Astrocyte of the cerebellum (primary cell): ENCODE measurements around the gene PRKRIP1.

Source experiments
- DNase-seq: peaks from one replicate; pipeline ENCODE4 v3.0.0-alpha.2; 2011; ENCODE audit warnings: low read depth
- H3K4me3 ChIP-seq: 2 replicates; pipeline ENCODE4 v1.5.1; 2011; ENCODE audit warnings: mild to moderate bottlenecking, low read depth, low read length, moderate library complexity
- in situ Hi-C: cut with HindIII; loops from 2 replicates; pipeline ENCODE4 v1.10.0; 2017; ENCODE audit warnings: low sequenced_read_pairs
- TF ChIP-seq, protein P1 (sequence below): IDR thresholded peaks from 2 replicates; pipeline ENCODE4 v1.5.1; 2012; ENCODE audit warnings: low read length, low read depth, moderate library complexity, mild to moderate bottlenecking; ENCODE audit errors: missing control alignments

PRKRIP1 gene

DNA sequence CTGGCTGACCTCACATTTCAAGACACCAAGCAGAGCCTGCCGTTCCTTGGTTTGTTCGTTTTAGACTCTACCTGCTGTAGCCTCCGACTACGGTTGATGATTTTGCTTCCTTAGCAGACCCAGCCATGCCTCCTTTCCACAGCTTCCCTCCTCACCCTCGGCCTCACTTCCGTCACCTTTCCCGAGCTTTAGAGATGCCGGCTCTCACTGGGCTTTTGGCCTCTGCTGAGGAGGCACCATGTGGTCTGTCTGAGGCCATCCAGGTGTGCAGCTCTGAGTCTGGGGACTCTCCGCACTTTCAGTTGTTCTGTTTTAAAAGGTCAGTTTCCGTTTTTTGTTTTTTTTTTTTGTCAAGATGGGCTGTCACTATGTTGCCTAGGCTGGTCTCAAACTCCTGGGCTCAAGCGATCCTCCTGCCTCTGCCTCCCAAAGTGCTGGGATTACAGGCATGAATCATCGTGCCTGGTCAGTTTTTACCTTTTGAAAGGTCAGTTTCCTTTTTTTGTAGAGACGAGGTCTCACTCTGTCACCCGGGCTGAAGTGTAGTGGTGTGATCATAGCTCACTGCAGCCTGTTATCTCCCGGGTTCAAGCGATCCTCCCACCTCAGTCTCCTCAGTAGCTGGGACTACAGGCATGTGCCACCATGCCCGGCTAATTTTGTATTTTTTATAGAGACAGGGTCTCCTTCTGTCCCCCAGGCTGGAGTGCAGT lies 49.0 kb downstream of the PRKRIP1 start:
- in situ Hi-C loops = no loop called here
- DNase-seq = no peak
- no peak overlapping the region for H3K4me3 ChIP-seq
- TF ChIP-seq, protein P1, sequence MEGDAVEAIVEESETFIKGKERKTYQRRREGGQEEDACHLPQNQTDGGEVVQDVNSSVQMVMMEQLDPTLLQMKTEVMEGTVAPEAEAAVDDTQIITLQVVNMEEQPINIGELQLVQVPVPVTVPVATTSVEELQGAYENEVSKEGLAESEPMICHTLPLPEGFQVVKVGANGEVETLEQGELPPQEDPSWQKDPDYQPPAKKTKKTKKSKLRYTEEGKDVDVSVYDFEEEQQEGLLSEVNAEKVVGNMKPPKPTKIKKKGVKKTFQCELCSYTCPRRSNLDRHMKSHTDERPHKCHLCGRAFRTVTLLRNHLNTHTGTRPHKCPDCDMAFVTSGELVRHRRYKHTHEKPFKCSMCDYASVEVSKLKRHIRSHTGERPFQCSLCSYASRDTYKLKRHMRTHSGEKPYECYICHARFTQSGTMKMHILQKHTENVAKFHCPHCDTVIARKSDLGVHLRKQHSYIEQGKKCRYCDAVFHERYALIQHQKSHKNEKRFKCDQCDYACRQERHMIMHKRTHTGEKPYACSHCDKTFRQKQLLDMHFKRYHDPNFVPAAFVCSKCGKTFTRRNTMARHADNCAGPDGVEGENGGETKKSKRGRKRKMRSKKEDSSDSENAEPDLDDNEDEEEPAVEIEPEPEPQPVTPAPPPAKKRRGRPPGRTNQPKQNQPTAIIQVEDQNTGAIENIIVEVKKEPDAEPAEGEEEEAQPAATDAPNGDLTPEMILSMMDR = no peak

DNA sequence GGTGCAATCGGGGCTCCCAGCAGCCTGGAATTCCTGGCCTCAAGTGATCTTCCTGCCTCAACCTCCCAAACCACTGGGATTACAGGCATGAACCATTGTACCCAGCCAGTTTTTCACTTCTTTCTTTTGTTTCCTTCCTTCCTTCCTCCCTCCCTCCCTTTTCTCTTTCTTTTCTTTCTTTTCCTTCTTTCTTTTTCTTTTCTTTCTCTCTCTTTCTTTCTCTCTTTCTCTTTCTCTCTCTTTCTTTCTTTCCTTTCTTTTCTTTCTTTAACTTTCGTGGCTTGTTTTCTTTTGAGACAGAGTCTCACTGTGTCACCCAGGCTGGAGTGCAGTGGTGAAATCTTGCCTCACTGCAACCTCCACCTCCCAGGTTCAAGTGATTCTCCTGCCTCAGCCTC lies 49.5 kb downstream of the PRKRIP1 start:
- TF ChIP-seq, protein P1 = no peak

DNA sequence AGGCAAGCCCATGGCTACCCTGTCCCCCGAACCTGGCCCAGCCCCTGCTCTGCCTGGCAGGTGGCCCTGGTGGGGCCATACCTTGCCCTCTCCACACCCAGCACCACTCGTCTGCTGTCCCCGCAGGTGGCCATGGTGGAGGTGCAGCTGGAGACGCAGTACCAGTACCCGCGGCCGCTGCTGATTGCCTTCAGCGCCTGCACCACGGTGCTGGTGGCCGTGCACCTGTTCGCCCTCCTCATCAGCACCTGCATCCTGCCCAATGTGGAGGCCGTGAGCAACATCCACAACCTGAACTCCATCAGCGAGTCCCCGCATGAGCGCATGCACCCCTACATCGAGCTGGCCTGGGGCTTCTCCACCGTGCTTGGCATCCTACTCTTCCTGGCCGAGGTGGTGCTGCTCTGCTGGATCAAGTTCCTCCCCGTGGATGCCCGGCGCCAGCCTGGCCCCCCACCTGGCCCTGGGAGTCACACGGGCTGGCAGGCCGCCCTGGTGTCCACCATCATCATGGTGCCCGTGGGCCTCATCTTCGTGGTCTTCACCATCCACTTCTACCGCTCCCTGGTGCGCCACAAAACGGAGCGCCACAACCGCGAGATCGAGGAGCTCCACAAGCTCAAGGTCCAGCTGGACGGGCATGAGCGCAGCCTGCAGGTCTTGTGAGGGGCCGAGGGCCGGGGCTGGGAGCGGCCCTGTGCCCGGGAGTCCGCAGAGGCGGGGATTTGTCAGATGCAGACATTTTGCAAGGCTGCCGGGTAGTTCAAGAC lies 50.4 kb downstream of the PRKRIP1 start:
- H3K4me3 ChIP-seq = no peak overlapping the region
- in situ Hi-C loops = no loop called here
- DNase-seq = no peak
- TF ChIP-seq, protein P1 = no peak

More for the DNA sequence above, 49.5 kb downstream of the PRKRIP1 start:
- in situ Hi-C loops = no loop called here
- H3K4me3 ChIP-seq = no peak overlapping the region
- DNase-seq = no peak

DNA sequence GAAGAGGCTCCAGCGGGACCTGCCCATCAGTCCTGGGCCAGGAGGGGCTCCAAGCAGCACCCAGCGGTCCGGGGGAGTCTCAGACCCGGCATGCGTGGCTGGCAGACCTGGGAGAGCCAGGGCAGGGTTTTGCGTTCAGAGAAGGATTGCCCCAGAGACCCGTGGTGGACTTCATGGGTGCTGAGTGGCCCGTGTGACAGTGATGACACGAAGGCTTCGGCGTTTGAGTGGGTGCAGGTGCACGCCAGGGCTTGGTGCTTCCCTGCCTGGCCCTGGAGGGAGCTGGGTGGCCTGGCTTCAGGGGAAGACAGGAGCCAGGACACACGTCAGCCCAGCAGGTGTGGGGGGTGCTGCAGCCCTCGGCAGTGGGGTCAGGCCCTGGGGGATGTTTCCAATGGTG lies 51.1 kb downstream of the PRKRIP1 start:
- TF ChIP-seq, protein P1 = no peak
- H3K4me3 ChIP-seq = no peak overlapping the region
- in situ Hi-C loops = no loop called here
- DNase-seq = no peak

DNA sequence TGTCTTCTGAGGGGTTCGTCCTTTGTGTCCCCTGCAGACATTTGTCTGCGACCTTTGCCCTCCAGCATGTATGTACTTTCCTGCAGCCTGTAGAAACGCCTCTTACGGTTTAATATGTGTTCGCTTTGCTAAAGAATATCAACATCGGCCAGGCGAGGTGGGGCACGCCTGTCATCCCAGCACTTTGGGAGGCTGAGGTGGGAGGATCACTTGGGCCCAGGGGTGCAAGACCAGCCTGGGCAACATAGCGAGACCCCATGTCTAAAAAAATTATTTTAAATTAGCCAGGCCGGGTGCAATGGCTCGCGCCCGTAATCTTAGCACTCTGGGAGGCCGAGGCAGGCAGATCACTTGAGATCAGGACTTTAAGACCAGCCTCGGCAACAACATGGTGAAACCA lies 53.0 kb downstream of the PRKRIP1 start:
- DNase-seq = no peak
- in situ Hi-C loops = no loop called here
- TF ChIP-seq, protein P1 = no peak
- no peak overlapping the region for H3K4me3 ChIP-seq

DNA sequence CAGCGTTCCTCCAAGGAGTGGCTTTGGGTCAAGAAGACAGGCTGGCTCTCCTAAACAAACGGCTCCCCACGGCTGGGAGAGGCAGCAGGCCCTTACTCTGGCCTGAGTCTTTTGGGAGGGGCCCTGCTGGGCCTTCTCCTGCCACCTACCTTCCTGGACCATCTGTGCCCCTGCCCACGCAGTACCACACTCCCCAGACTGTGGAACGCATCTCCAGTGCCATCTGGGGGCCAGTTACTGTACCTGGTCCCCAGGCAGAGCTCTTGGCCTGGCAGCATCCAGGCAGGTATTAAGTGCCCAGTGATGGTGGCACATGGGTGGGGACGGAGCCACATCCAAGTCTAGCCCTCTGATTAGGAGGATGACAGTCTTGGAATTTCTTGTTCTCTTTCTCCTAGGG lies 54.1 kb downstream of the PRKRIP1 start:
- H3K4me3 ChIP-seq = no peak overlapping the region
- TF ChIP-seq, protein P1 = no peak
- no peak for DNase-seq
- in situ Hi-C loops = no loop called here
